Gastrocnemius medialis (tissue), 4 donors: ENCODE measurements around the gene RNGTT.

Experiments used
- POLR2A ChIP-seq, 2 donors: fragments of 450-650 bp; IDR thresholded peaks; one replicate each; pipeline ENCODE4 v1.6.1; 2017; ENCODE audit warnings: antibody characterized with exemption in 2 of 2, mild to moderate bottlenecking in 2 of 2, moderate library complexity in 2 of 2
- TF ChIP-seq, protein P1 (sequence below), 5 experiments: fragments of 450-650 bp in 3 of 5; fragments of 200-600 bp in 2 of 5; sonication (generic) in 2 of 5; IDR thresholded peaks in 4 of 5; conservative IDR thresholded peaks in 1 of 5; 1 replicate in 4 of 5; 2 replicates in 1 of 5; pipeline ENCODE4 v1.5.1; 2016 to 2019; ENCODE audit warnings: antibody characterized with exemption in 5 of 5, mild to moderate bottlenecking in 3 of 5, moderate library complexity in 3 of 5

DNA sequence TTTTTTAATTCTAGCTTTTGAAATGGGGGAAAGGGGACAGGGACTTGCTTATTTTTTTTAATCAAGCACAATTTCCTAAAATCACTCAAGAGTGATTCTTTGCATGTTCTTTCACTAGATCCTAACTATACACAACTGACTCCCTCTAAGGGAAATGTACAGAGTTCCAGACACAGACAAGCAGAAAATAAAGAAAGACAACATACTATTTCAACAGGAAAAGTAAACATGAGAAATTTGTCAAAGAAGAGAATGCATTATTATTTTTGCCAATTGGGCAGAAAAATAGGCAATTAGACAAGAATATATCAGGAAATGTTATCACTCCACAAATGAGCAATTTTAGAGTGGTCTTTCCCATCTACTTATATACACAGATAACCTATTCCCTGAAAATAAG lies 128.2 kb downstream of the RNGTT start:
- TF ChIP-seq, protein P1, sequence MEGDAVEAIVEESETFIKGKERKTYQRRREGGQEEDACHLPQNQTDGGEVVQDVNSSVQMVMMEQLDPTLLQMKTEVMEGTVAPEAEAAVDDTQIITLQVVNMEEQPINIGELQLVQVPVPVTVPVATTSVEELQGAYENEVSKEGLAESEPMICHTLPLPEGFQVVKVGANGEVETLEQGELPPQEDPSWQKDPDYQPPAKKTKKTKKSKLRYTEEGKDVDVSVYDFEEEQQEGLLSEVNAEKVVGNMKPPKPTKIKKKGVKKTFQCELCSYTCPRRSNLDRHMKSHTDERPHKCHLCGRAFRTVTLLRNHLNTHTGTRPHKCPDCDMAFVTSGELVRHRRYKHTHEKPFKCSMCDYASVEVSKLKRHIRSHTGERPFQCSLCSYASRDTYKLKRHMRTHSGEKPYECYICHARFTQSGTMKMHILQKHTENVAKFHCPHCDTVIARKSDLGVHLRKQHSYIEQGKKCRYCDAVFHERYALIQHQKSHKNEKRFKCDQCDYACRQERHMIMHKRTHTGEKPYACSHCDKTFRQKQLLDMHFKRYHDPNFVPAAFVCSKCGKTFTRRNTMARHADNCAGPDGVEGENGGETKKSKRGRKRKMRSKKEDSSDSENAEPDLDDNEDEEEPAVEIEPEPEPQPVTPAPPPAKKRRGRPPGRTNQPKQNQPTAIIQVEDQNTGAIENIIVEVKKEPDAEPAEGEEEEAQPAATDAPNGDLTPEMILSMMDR (IDR thresholded peaks at IDR 0.05 in 4 of 5, conservative IDR thresholded peaks at IDR 0.05 in 1 of 5): no peak
- TF ChIP-seq POLR2A (IDR thresholded peaks at IDR 0.05): no peak
